Psoas muscle (tissue), 8 donors: ENCODE data around the gene SPARC. TPM values are rescaled to one million over a fixed set of nuclear protein-coding genes. Genes with fewer than 3 reads are reported as not detected.
A peak's percentile ranks its signal among the peaks of the same experiment; 100 is the strongest.

Experiments
- ATAC-seq, 4 donors: fragments of 200-7000 bp; cut with Tn5 transposase; one replicate each; pipeline ENCODE4 v1.9.1; 2020; ENCODE audit warnings: moderate library complexity in 3 of 4, mild to moderate bottlenecking in 2 of 4
- DNase-seq, 2 donors: peaks; one replicate each; pipeline ENCODE4 v3.0.0-alpha.2; 2020
- H3K27ac ChIP-seq: fragments of 200-600 bp; one replicate; pipeline ENCODE4 v1.8.0; 2022
- H3K27me3 ChIP-seq, 3 donors: fragments of 200-600 bp in 1 of 3; one replicate each; pipeline versions ENCODE4 v1.6.1 to v1.8.0; 2013 to 2022; ENCODE audit warnings: low read length in 2 of 3, mild to moderate bottlenecking in 2 of 3, moderate library complexity in 1 of 3; ENCODE audit not compliant: insufficient read depth in 3 of 3
- H3K36me3 ChIP-seq, 2 donors: fragments of 200-600 bp in 1 of 2; one replicate each; pipeline versions ENCODE4 v1.6.1 to v1.8.0; 2013 to 2022; ENCODE audit warnings: low read depth in 1 of 2, mild to moderate bottlenecking in 1 of 2, moderate library complexity in 1 of 2; ENCODE audit not compliant: insufficient read depth in 1 of 2
- H3K4me1 ChIP-seq: fragments of 200-600 bp; one replicate; pipeline ENCODE4 v1.8.0; 2022
- H3K4me3 ChIP-seq: fragments of 200-600 bp; one replicate; pipeline ENCODE4 v1.8.0; 2022; ENCODE audit warnings: mild to moderate bottlenecking
- H3K9me3 ChIP-seq: fragments of 200-600 bp; one replicate; pipeline ENCODE4 v1.8.0; 2022
- WGBS, 3 donors: extraction: QIAGEN DNeasy Blood & Tissue Kit; methylation state at CpG; one replicate each; pipeline versions ENCODE4 v1.1.6 to v1.1.7; 2013; 5-methylcytosine and 5-hydroxymethylcytosine counted together
- intact Hi-C, 2 donors: fragments of 100-400 bp; cut with DNase I; formaldehyde crosslinking; loops; one replicate each; pipeline versions ENCODE4 v1.11.0 to v1.14.2; 2022
- polyA plus RNA-seq, 3 donors: library from polyadenylated mRNA; stranded (reverse); fragments of 200-250 nt; gene quantifications; one replicate each; pipeline ENCODE4 v1.2.3, GENCODE V29; 2013
- total RNA-seq, 4 donors: library from RNA; stranded (reverse); fragmentation: NEBNext Ultra II Directional in 2 of 4; extraction: Animal tissue kit (Norgen Biotek cat#: 25700) in 2 of 4; gene quantifications; one replicate each; pipeline versions ENCODE4 v1.2.1 to v1.2.4, GENCODE V29; 2021 to 2023
- TF ChIP-seq, protein P1 (sequence below): fragments of 200-600 bp; IDR thresholded peaks from one replicate; pipeline ENCODE4 v1.8.0; 2022; ENCODE audit warnings: antibody characterized with exemption
- donor health status: healthy with polysubstance abuse.
- donor health status: DM: no; HTN: no; CAD: no; lungs with moderate emphysema.
- donor health status: Bipolar disorder and iron deficiency.
- donor health status: healthy.
- donor health status: DM: yes; HTN: yes; CAD: no.
- donor health status: DM: no; HTN: no; CAD: no.
- donor health status: DM: no; HTN: no; CAD: no.
- donor health status: DM: yes; HTN: yes; CAD: no.

SPARC gene
- total and polyA plus RNA-seq, 7 donors = 111 to 687 (median 297) TPM

DNA sequence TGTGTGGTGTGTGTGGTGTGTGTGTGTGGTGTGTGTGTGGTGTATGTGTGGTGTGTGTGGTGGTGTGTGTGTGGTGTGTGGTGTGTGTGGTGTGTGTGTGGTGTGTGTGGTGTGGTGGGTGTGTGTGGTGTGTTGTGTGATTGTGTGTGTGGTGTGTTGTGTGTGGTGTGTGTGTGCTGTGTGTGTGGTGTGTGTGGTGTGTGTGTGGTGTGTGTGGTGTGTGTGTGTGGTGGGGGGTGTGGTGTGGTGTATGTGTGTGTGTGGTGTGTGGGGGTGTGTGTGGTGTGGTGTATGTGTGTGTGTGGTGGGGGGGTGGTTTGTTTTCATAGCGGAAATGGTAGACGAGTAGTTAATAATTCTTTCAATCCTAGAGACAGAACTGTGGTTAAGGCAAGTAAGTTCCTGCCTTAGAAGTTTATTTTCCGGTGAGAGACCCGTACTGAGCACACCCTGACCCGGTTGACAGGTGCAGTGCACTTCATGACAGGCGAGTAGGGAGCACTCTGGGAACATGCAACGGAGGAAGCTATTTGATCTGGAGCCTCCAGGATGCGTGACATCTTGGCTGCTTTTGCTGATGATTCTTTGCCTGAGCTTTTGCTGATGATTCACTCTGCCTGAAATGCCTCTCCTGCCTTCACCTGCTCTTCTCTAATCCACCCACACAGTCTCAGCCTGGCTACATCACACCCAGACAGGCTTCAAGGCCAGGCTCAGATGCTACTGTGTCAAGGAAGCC lies 73.9 kb downstream of the SPARC start:
- peak; percentile 94 to 97 (median 95) for ATAC-seq
- H3K27me3 ChIP-seq = no peaks in the 10 kb centered on the region
- peak overlapping the region; percentile 71 for H3K27ac ChIP-seq
- no peaks in the 10 kb centered on the region for H3K36me3 ChIP-seq
- WGBS, 3 donors = 16 to 27% (median 23%) methylated on average over 8 of the region's 8 CpGs
- DNase-seq = peak; percentile 30 to 65
- H3K4me1 ChIP-seq = no peaks in the 10 kb centered on the region
- intact Hi-C loops = no loop called here
- no peak overlapping the region for H3K4me3 ChIP-seq
- H3K9me3 ChIP-seq = no peaks in the 10 kb centered on the region
- TF ChIP-seq, protein P1, sequence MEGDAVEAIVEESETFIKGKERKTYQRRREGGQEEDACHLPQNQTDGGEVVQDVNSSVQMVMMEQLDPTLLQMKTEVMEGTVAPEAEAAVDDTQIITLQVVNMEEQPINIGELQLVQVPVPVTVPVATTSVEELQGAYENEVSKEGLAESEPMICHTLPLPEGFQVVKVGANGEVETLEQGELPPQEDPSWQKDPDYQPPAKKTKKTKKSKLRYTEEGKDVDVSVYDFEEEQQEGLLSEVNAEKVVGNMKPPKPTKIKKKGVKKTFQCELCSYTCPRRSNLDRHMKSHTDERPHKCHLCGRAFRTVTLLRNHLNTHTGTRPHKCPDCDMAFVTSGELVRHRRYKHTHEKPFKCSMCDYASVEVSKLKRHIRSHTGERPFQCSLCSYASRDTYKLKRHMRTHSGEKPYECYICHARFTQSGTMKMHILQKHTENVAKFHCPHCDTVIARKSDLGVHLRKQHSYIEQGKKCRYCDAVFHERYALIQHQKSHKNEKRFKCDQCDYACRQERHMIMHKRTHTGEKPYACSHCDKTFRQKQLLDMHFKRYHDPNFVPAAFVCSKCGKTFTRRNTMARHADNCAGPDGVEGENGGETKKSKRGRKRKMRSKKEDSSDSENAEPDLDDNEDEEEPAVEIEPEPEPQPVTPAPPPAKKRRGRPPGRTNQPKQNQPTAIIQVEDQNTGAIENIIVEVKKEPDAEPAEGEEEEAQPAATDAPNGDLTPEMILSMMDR = no peak

DNA sequence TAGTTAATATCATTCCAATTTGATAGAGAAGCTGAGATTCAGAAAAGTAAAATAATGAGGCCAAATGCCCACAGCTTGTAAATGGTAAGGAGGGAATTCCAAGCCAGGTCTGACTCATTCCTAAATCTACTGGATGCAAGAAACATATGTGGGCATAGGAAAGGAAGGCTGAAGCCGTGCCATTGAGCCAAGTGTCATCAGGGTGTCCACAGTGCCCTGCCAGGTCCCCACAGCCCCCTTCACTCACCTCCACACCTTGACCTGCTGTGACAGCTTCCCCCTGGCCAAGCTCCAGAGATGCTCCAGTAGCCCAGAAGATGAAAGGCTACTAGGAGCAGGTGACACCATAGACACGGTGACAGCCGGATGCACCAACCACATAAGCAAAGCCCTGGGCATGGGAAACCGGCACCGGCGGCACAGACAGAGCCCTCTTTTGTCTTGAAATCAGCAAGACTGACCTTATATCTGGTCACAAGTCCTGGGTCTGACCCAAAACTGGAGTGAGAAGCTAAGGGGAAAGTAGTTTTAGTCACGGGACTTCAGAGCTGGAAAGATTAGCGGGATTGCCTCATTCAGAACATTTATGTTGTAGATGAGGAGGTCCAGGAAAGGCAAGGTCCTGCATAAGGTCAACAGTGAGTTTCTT lies 75.5 kb downstream of the SPARC start:
- Histone ChIP-seq H3K36me3 (no peaks in the 10 kb centered on the region), H3K27me3 (no peaks in the 10 kb centered on the region), H3K4me1 (no peaks in the 10 kb centered on the region), H3K4me3 (no peak overlapping the region), H3K27ac (no peak overlapping the region), H3K9me3 (no peaks in the 10 kb centered on the region)
- 88 to 93% (median 89%) methylated on average over 8 of the region's 8 CpGs for WGBS, 3 donors
- intact Hi-C loops = no loop called here
- TF ChIP-seq, protein P1 = no peak
- ATAC-seq = no peak
- no peak for DNase-seq

Other genes with a start within 250 kb of the SPARC start
- 10 to 100 TPM; 12.0 to 19.7 (median 15.1) TPM for gene SLC36A1, start 239.3 kb downstream of the SPARC start, total RNA-seq
- 1 to 10 TPM; 1.7 to 7.1 (median 5.9) TPM for gene SLC36A1, start 239.3 kb downstream of the SPARC start, polyA plus RNA-seq
- under 1 TPM in 2 of 4 donors, not detected in 2; 0.02 TPM for gene FAT2, start 95.6 kb downstream of the SPARC start, total RNA-seq
- under 1 TPM in 2 of 3 donors, not detected in 1; 0.01 to 0.03 TPM for gene FAT2, start 95.6 kb downstream of the SPARC start, polyA plus RNA-seq
- 10 to 100 TPM; 28.7 to 46.9 (median 40.7) TPM for gene ATOX1, start 71.7 kb upstream of the SPARC start, total RNA-seq
- 10 to 100 TPM; 60.5 to 99.1 (median 80.3) TPM for gene ATOX1, start 71.7 kb upstream of the SPARC start, polyA plus RNA-seq
- gene G3BP1, start 85.0 kb upstream of the SPARC start, total RNA-seq = 100 to 1,000 TPM; 132 to 230 (median 154) TPM
- 100 to 1,000 TPM in 1 of 3 donors, 10 to 100 TPM in 2; 47.0 to 123 (median 58.2) TPM for gene G3BP1, start 85.0 kb upstream of the SPARC start, polyA plus RNA-seq
- not detected for gene GLRA1, start 237.9 kb upstream of the SPARC start, total RNA-seq
- gene GLRA1, start 237.9 kb upstream of the SPARC start, polyA plus RNA-seq = not detected